HUES48 (cell line): ENCODE measurements around the gene TPO.

ENCODE experiments used
- H3K27ac ChIP-seq: one replicate; pipeline ENCODE4 v1.7.0; 2013; ENCODE audit warnings: low read depth, low read length, inconsistent platforms
- H3K27me3 ChIP-seq: 2 replicates; pipeline ENCODE4 v1.6.1; 2013; ENCODE audit warnings: mild to moderate bottlenecking, low read length; ENCODE audit not compliant: control insufficient read depth, insufficient read depth
- H3K36me3 ChIP-seq: 2 replicates; pipeline ENCODE4 v1.6.1; 2013; ENCODE audit warnings: low read length; ENCODE audit not compliant: control insufficient read depth, insufficient read depth
- H3K4me1 ChIP-seq: 2 replicates; pipeline ENCODE4 v1.6.1; 2013; ENCODE audit warnings: mild to moderate bottlenecking, low read length; ENCODE audit not compliant: control insufficient read depth, insufficient read depth
- H3K4me3 ChIP-seq: 2 replicates; pipeline ENCODE4 v1.5.1; 2013; ENCODE audit warnings: mild to moderate bottlenecking, low read depth, low read length
- H3K9ac ChIP-seq: 2 replicates; pipeline ENCODE4 v1.6.1; 2013; ENCODE audit warnings: mild to moderate bottlenecking, low read depth, low read length, moderate library complexity
- H3K9me3 ChIP-seq: 2 replicates; pipeline ENCODE4 v1.6.1; 2013; ENCODE audit warnings: low read length; ENCODE audit not compliant: control insufficient read depth, insufficient read depth

The TPO gene

GRCh38 chr2:1548910-1549673 is 135.8 kb downstream of the TPO start:
- Histone ChIP-seq H3K4me1 (no peaks in the 10 kb centered on the region), H3K27ac (no peak overlapping the region), H3K4me3 (no peak overlapping the region), H3K36me3 (no peaks in the 10 kb centered on the region), H3K27me3 (peaks cover 3% of the 10 kb centered on the region; the same call in 1 of the 2 replicates), H3K9ac (no peak overlapping the region), H3K9me3 (no peaks in the 10 kb centered on the region)

GRCh38 chr2:1550076-1550475 is 136.8 kb downstream of the TPO start:
- H3K27ac ChIP-seq = no peak overlapping the region
- H3K27me3 ChIP-seq = peaks cover 3% of the 10 kb centered on the region; the same call in 1 of the 2 replicates

DNA sequence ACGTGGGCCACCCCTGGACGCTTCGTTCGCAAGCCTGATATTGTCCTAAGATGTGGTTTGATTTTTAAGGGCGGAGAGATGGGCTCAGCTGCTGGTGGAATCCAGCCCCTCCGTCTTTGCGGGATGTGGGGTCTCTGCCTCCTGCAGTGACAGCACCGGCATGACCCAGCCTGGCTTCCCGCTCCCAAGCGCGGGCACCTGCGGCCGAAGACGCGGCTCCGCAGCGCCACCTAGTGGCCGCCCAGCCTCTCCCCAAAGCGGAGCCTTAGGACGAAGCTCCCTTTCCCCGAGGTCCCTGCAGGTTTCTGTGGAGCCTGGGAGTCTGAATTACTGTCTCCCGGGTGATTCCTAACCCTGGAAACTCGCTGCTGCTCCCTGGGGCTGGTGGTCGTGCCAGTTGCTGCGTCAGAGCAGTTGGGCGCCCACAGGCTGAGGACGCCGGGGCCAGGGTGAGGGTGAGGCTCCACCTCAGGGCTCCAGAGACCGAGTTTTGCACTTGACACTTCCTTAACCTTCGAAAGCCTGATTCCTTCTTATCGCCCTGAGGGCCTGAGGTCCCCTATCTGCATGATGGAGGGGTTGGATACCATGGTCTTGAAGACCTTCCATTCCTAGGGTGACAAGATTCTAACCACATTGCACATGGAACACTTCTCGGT is 137.5 kb downstream of the TPO start:
- no peaks in the 10 kb centered on the region for H3K4me1 ChIP-seq
- no peak overlapping the region for H3K27ac ChIP-seq
- no peaks in the 10 kb centered on the region for H3K36me3 ChIP-seq
- H3K27me3 ChIP-seq = peaks cover 3% of the 10 kb centered on the region; the same call in 1 of the 2 replicates
- H3K9ac ChIP-seq = no peak overlapping the region
- no peaks in the 10 kb centered on the region for H3K9me3 ChIP-seq
- no peak overlapping the region for H3K4me3 ChIP-seq

More at GRCh38 chr2:1550076-1550475, 136.8 kb downstream of the TPO start:
- Histone ChIP-seq H3K4me1 (no peaks in the 10 kb centered on the region), H3K36me3 (no peaks in the 10 kb centered on the region), H3K9ac (no peak overlapping the region), H3K4me3 (no peak overlapping the region), H3K9me3 (no peaks in the 10 kb centered on the region)

DNA sequence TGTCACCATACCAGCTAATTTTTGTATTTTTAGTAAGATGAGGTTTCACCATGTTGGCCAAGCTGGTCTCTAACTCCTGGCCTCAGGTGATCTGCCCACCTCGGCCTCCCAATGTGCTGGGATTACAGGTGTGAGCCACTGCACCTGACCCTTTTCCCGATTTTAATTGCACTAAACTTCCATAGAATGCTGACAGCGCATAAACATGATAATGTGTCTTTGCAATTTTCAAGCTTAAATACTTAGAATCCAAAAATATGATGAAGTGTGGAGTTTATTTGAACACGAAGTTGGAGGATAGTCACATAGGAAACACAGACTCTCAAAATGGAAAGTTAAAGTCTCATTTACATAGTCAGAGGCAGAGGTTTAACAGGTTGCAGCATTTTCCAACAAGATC is 138.6 kb downstream of the TPO start:
- H3K9ac ChIP-seq = no peak overlapping the region
- no peaks in the 10 kb centered on the region for H3K4me1 ChIP-seq
- H3K27ac ChIP-seq = no peak overlapping the region
- peaks cover 3% of the 10 kb centered on the region; the same call in 1 of the 2 replicates for H3K27me3 ChIP-seq
- H3K36me3 ChIP-seq = no peaks in the 10 kb centered on the region
- H3K4me3 ChIP-seq = no peak overlapping the region
- no peaks in the 10 kb centered on the region for H3K9me3 ChIP-seq

GRCh38 chr2:1552611-1553010 is 139.3 kb downstream of the TPO start:
- H3K9me3 ChIP-seq = no peaks in the 10 kb centered on the region
- peaks cover 3% of the 10 kb centered on the region; the same call in 1 of the 2 replicates for H3K27me3 ChIP-seq
- H3K4me1 ChIP-seq = no peaks in the 10 kb centered on the region
- no peak overlapping the region for H3K27ac ChIP-seq
- H3K9ac ChIP-seq = no peak overlapping the region
- no peak overlapping the region for H3K4me3 ChIP-seq
- no peaks in the 10 kb centered on the region for H3K36me3 ChIP-seq

DNA sequence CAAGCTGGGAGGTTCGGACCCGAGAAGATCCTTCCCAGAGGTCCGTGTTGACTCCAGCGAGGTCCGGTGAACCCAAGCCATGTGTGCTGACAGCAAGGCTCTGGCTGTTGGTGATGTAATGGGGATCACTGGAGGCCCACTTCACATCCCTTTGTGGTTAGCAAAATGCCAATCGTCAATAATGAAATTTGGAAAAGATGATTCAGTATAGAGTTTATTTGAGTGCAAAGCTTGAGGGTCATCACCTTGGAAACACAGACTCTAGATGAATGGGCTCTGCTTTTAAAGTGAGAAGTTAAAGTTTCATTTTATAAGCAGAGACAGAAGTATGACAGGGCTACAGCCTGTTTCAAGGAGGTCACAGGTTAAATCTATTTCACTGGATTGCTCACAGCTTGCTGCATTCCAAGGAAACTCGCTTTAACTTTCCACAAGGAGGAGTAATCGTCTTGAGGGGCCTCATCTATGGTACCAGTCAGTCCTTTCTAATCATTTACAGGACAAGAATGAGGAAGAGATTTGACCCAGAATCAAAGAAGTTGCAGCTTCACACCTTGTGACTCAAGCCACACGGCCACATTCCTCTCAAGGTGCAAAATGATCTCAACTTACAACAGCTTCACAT is 140.5 kb downstream of the TPO start:
- Histone ChIP-seq H3K4me1 (no peaks in the 10 kb centered on the region), H3K27ac (no peak overlapping the region), H3K27me3 (peaks cover 3% of the 10 kb centered on the region; the same call in 1 of the 2 replicates), H3K4me3 (no peak overlapping the region), H3K36me3 (no peaks in the 10 kb centered on the region), H3K9me3 (no peaks in the 10 kb centered on the region), H3K9ac (no peak overlapping the region)

- Histone ChIP-seq H3K4me3 (no peak overlapping the region), H3K36me3 (no peaks in the 10 kb centered on the region), H3K27me3 (0 out of 2 replicates have a peak, but pooled peaks cover under 1% of the 10 kb centered on the region), H3K9ac (no peak overlapping the region), H3K9me3 (no peaks in the 10 kb centered on the region), H3K4me1 (no peaks in the 10 kb centered on the region), H3K27ac (no peak overlapping the region)
These were observed 143.0 kb downstream of the TPO start for GRCh38 chr2:1556286-1556685.

GRCh38 chr2:1556776-1557466 is 143.7 kb downstream of the TPO start:
- no peak overlapping the region for H3K9ac ChIP-seq
- H3K27ac ChIP-seq = no peak overlapping the region
- no peaks in the 10 kb centered on the region for H3K9me3 ChIP-seq
- H3K4me1 ChIP-seq = no peaks in the 10 kb centered on the region
- no peaks in the 10 kb centered on the region for H3K36me3 ChIP-seq
- H3K27me3 ChIP-seq = no peaks in the 10 kb centered on the region
- H3K4me3 ChIP-seq = no peak overlapping the region

DNA sequence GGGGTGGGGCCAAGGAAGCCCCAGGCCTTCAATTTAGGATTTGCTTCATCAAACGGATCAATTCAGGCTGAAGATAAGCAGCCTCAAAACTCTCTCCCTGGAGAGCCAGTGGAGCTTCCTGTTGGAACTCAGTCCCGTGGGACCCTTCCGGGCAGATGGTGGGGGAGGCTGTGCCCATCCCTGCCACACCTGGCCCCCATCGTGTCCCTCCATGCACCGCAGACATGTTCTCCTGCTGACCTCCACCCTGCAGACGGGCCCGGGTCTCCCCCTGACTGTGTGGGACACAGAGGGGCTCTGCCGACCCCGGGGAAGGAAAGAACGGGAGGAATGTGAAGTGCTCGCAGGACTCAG is 144.2 kb downstream of the TPO start:
- Histone ChIP-seq H3K27me3 (no peaks in the 10 kb centered on the region), H3K36me3 (no peaks in the 10 kb centered on the region), H3K4me1 (no peaks in the 10 kb centered on the region), H3K9me3 (no peaks in the 10 kb centered on the region), H3K4me3 (no peak overlapping the region), H3K9ac (no peak overlapping the region), H3K27ac (no peak overlapping the region)

GRCh38 chr2:1559589-1560175 is 146.4 kb downstream of the TPO start:
- no peaks in the 10 kb centered on the region for H3K4me1 ChIP-seq
- no peak overlapping the region for H3K9ac ChIP-seq
- no peak overlapping the region for H3K27ac ChIP-seq
- no peaks in the 10 kb centered on the region for H3K36me3 ChIP-seq
- H3K4me3 ChIP-seq = no peak overlapping the region
- H3K27me3 ChIP-seq = no peaks in the 10 kb centered on the region
- H3K9me3 ChIP-seq = no peaks in the 10 kb centered on the region
